Stimulated activated CD8-positive, alpha-beta memory T cell treated with anti-CD3 and anti-CD28 coated beads, Interleukin-15, amount 100 ng/mL, for 1 hour (primary cell): ENCODE results near the gene OTOL1.
"Not testable (repeated sequence)": the region's sequence is repeated elsewhere in the genome, so short reads cannot be mapped to it uniquely, and the experiment has no call there.

Experiments
- DNase-seq: peaks from one replicate; pipeline ENCODE4 v3.0.0-alpha.2; 2020; ENCODE audit warnings: low read depth

The OTOL1 gene

GRCh38 chr3:161496508-161496907 is at the start of gene OTOL1:
Gene OTOL1, plus strand, starts transcription at chr3:161496808. Its CDS starts 0 bp downstream, at chr3:161496808.
- DNase-seq, result no peak

GRCh38 chr3:161449785-161450184 is 46.8 kb upstream of the OTOL1 start:
- DNase-seq, result no peak

DNA sequence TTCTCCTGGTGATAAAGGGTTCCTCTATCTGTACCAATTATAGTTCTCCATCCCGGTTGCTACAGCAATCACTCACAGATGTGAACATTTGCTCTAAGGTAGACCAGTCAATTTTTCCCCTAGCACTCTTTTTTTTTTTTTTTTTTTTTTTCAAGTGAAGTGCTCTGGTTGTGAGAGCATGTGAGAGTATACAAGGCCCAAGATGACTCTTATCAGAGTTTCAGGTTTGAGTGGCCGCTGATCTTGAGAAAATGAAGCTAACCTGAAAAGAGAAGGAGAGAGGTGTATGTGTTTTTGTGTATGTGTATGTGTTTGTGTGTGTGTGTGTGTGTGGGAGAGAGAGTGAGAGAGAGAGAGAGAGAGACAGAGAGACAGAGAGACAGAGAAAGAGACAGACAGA is 44.4 kb upstream of the OTOL1 start:
- DNase-seq, result no peak

GRCh38 chr3:161454615-161455014 is 42.0 kb upstream of the OTOL1 start:
- no peak for DNase-seq

- no peak for DNase-seq
These were observed 40.6 kb upstream of the OTOL1 start for GRCh38 chr3:161455962-161456361.

DNA sequence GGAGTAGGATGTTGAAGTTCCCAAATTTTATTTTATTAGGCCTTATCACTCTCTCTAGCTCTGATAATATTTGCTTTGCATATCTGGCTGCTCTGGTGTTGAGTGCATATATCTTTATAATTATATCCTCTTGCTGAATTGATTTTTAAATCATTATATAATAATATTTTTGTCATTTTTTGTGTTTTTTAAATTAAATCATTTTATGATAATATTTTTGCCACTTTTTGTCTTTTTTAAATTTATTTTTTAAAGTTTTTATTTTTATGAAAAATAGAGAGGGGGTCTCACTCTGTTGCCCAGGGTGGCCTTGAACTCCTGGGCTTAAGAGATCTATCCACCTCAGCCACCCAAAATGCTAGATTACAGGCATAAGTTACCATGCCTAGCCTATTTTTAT is 34.5 kb upstream of the OTOL1 start:
- DNase-seq, result no peak

- no peak for DNase-seq
These were observed 25.4 kb upstream of the OTOL1 start for GRCh38 chr3:161471211-161471610.

GRCh38 chr3:161474139-161474538 is 22.5 kb upstream of the OTOL1 start:
- no peak for DNase-seq

GRCh38 chr3:161474741-161475140 is 21.9 kb upstream of the OTOL1 start:
- no peak for DNase-seq

GRCh38 chr3:161475206-161475605 is 21.4 kb upstream of the OTOL1 start:
- no peak for DNase-seq

DNA sequence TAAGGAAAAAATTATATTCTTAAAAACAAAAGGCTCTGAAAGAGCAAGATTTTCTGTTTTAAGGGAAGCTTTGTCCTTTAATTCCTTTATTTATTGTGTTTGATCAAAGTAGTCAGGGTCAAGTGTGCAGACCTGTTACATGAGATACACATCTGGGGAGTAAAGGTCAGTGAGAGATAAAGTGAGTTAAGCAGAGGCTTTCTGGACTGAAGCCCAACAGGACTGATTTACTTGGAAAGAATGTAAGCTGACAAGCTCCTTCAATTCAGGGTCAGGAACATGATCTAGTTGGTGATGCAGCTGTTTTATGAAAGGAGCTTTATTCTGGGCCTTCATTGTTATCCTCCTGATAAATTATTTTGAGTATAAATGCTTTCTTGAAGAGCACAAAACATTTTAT is 20.7 kb upstream of the OTOL1 start:
- DNase-seq, result no peak

DNA sequence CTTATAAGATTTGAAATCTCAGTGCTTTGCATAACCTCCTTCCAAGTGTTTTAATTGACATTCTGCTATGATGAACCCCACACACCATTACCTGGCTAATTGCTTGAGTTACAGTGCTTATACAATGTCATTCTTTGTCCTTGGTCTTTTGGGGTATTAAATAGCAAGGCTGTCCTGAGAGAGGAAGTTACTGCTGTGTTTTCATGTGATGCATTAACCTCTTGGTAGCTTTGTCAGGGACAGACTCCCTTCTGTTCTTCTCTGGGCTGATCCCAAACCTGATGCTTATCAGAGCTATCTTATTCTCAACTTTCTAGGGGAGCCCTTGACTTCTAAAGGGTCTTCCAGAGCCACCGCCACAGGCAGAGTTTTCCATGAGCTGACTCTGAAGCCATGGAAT is 12.4 kb upstream of the OTOL1 start:
- no peak for DNase-seq

DNA sequence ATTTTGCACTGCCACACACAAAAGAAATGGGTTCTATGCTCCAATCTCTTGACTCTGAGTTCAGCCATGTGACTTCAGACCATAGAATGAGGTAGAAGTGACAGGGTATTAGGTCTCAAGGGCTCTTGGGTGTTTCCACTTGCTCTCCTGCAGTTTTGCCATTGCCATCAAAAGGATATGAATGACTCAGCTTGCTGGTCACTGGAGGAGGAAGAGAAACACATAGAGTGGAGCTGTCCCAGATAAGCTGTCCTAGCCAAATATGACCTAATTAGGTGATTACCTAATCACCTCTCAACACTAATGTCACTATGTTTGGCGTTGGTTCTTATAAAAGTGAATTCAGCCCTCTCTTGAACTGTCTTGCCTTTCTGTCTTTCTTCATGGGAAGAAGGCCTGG is 8.3 kb upstream of the OTOL1 start:
- not testable (repeated sequence) for DNase-seq

GRCh38 chr3:161489395-161489794 is 7.2 kb upstream of the OTOL1 start:
- no peak for DNase-seq

DNA sequence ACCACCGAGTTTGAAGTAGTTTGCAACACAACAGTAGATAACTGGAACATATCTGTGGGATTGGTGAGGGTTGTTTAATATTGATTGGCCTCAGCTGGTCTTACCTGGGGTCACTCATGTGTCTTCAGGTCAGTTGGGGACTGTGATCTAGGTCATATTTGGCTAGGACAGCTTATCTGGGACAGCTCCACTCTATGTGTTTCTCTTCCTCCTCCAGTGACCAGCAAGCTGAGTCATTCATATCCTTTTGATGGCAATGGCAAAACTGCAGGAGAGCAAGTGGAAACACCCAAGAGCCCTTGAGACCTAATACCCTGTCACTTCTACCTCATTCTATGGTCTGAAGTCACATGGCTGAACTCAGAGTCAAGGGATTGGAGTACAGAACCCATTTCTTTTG is 5.8 kb upstream of the OTOL1 start:
- DNase-seq, result not testable (repeated sequence)

- no peak for DNase-seq
These were observed 1.8 kb downstream of the OTOL1 start for GRCh38 chr3:161498259-161498921.

- DNase-seq, result no peak
These were observed 3.6 kb downstream of the OTOL1 start for GRCh38 chr3:161500068-161500796.

- no peak for DNase-seq
These were observed 6.7 kb downstream of the OTOL1 start for GRCh38 chr3:161503271-161503670.

DNA sequence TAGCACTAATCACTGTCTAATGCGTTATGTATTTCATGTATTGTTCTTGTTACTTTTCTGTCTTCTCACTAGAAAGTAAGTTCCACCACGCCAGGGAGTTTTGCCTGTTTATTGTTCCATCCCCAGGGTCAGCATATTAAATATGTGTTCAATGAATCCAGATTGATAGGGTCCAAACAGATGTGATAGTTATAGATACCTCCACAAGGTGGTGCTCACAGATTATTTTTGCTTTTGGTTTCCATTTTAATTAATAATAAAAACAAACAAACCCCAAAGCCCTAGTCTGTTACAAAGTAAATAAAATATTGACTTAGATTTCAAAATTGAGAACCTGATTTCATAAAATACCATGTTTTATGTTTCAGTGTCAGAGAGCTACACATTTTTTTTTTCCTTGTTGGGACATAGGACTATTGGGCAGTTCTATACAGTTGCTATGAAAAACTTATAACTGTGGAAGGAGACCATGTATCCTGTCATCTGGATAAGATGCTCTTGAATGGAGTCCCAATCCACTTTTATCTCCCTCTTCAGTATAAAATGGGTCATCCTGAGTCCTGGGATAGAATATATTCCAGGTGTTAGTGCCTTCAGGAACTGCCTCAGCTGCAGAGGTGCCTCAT is 12.4 kb downstream of the OTOL1 start:
- no peak for DNase-seq

- DNase-seq, result no peak
These were observed 14.1 kb downstream of the OTOL1 start for GRCh38 chr3:161510510-161511260.

DNA sequence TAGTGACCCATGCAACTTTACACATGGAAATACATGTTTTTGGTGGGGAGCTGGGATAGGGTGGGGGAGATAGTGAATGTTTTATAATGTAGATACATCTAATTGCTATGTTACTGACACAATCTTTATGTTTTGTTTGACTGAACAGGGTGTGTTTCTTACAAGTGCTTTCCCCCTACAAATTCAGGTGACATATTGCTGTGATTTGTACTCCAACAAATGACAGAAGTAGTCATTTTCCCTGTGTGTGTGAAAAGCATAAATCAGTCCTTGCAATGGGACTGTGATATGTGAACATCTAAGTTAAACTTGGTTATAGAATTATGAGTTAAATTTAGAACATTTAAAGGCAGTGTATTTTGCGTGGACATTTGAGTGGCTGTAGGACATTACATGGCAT is 27.3 kb downstream of the OTOL1 start:
- no peak for DNase-seq

DNA sequence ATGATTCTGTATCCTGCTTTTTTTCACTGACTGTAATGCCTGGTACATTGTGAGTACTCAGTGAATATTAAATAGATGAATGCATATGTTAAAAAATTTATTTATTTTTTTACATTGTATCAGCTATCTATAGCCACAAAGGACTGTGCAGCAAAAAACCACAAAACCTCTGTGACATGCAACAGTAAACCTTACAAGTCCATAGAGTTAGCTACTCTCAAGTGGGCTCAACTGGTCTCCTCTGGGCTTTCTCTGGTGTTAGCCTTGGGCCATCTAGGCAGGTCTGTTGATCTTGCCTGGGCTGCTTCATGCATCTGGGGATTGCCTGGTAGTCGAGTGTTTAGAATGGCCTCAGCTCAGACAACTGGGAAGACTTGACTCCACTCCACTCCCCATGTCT is 35.3 kb downstream of the OTOL1 start:
- DNase-seq, result no peak

- DNase-seq, result no peak
These were observed 44.0 kb downstream of the OTOL1 start for GRCh38 chr3:161540594-161540993.
